Endothelial cell of umbilical vein (primary cell): ENCODE data around the gene HEXA. TPM values are rescaled to one million over a fixed set of nuclear protein-coding genes. Genes with fewer than 3 reads are reported as not detected.

Experiments
- BruUV-seq: library from RNA; stranded (reverse); fragments of 400-500 nt; replicated peaks from 2 replicates; lab custom pipeline; 2021; lab: Mats Ljungman, UMichigan
- CTCF ChIA-PET: fragments of 300-600, 350-600 bp; sonication (Branson Sonifier 250); formaldehyde crosslinking; loops from one replicate; lab custom pipeline; 2021; ENCODE audit warnings: antibody characterized with exemption, inconsistent platforms; lab: Charles Lee
- POLR2A ChIA-PET: fragments of 300-600, 350-600 bp; sonication (Branson Sonifier 250); formaldehyde crosslinking; loops from one replicate; lab custom pipeline; 2021; ENCODE audit warnings: antibody characterized with exemption, inconsistent platforms; lab: Charles Lee
- DNase-seq: peaks from one replicate; pipeline ENCODE4 v3.0.0-alpha.2; 2011; ENCODE audit warnings: low read depth, low spot score
- FAIRE-seq: peaks from 2 replicates; lab custom pipeline; 2011; peaks lifted over from hg19 to GRCh38; lab: Jason Lieb, UNC
- H2AFZ ChIP-seq: 2 replicates; pipeline ENCODE4 v1.6.0; 2012; ENCODE audit warnings: low read depth, low read length, control low read depth, inconsistent platforms
- H3K27ac ChIP-seq: 2 replicates; pipeline ENCODE4 v1.5.1; 2011; ENCODE audit warnings: low read depth, mild to moderate bottlenecking, control low read depth, low read length, moderate library complexity; ENCODE audit not compliant: insufficient read depth
- H3K27me3 ChIP-seq, 2 experiments: 2 replicates each; pipeline versions ENCODE4 v1.6.0 to v1.6.1; 2011; ENCODE audit warnings: low read length in 2 of 2, mixed read lengths in 1 of 2; ENCODE audit not compliant: control insufficient read depth in 2 of 2, insufficient read depth in 2 of 2
- H3K36me3 ChIP-seq, 2 experiments: 2 replicates in 1 of 2; 3 replicates in 1 of 2; pipeline ENCODE4 v1.5.1; 2011; ENCODE audit warnings: low read length in 2 of 2, mild to moderate bottlenecking in 1 of 2, moderate library complexity in 1 of 2; ENCODE audit not compliant: control insufficient read depth in 2 of 2, insufficient read depth in 2 of 2; ENCODE audit errors: extremely low read depth in 1 of 2
- H3K4me1 ChIP-seq: 3 replicates; pipeline ENCODE4 v1.5.1; 2011; ENCODE audit warnings: mild to moderate bottlenecking, low read length; ENCODE audit not compliant: control insufficient read depth, insufficient read depth; ENCODE audit errors: extremely low read depth
- H3K4me2 ChIP-seq: 2 replicates; pipeline ENCODE4 v1.6.1; 2011; ENCODE audit warnings: low read length, control low read depth, mixed read lengths; ENCODE audit not compliant: insufficient read depth
- H3K4me3 ChIP-seq, 3 experiments: fragments of 200-600 bp in 1 of 3; sonication (generic), shearing (Covaris generic) in 1 of 3; replicated peaks in 1 of 3; 2 replicates each; pipeline ENCODE4 v1.5.1; 2011 to 2016; ENCODE audit warnings: control low read depth in 3 of 3, low read length in 3 of 3, mild to moderate bottlenecking in 2 of 3, inconsistent platforms in 1 of 3, low read depth in 1 of 3, moderate library complexity in 1 of 3; ENCODE audit not compliant: insufficient read depth in 1 of 3
- H3K79me2 ChIP-seq: 2 replicates; pipeline ENCODE4 v1.6.0; 2012; ENCODE audit warnings: low read length, inconsistent platforms; ENCODE audit not compliant: control insufficient read depth, insufficient read depth
- H3K9ac ChIP-seq: replicated peaks from 2 replicates; pipeline ENCODE3; 2011; ENCODE audit warnings: low read length, control low read depth; ENCODE audit not compliant: insufficient read depth; ENCODE audit errors: extremely low read depth
- H3K9me1 ChIP-seq: replicated peaks from 3 replicates; pipeline ENCODE4 v1.6.0; 2011; ENCODE audit warnings: mild to moderate bottlenecking, low read length; ENCODE audit not compliant: control insufficient read depth, insufficient read depth; ENCODE audit errors: extremely low read depth
- H3K9me3 ChIP-seq: replicated peaks from 2 replicates; pipeline ENCODE4 v1.5.1; 2012; ENCODE audit warnings: low read length, inconsistent platforms; ENCODE audit not compliant: control insufficient read depth, insufficient read depth
- H4K20me1 ChIP-seq: replicated peaks from 2 replicates; pipeline ENCODE3; 2011; ENCODE audit warnings: mild to moderate bottlenecking, low read length; ENCODE audit not compliant: control insufficient read depth, insufficient read depth; ENCODE audit errors: extremely low read depth
- EZH2 ChIP-seq: IDR thresholded peaks from 2 replicates; pipeline ENCODE4 v1.6.1; 2012; ENCODE audit warnings: borderline replicate concordance, low read depth, mild to moderate bottlenecking, moderate library complexity, low read length, inconsistent platforms; ENCODE audit not compliant: severe bottlenecking
- FOS ChIP-seq: IDR thresholded peaks from 2 replicates; pipeline ENCODE4 v1.6.1; 2011; ENCODE audit warnings: mild to moderate bottlenecking, low read length, moderate library complexity, borderline replicate concordance; ENCODE audit not compliant: insufficient read depth
- GATA2 ChIP-seq: IDR thresholded peaks from 2 replicates; pipeline ENCODE4 v1.7.0; 2011; ENCODE audit warnings: low read depth, mild to moderate bottlenecking, moderate library complexity, mixed read lengths, low read length; ENCODE audit not compliant: insufficient read length, insufficient read depth
- JUN ChIP-seq: IDR thresholded peaks from 2 replicates; pipeline ENCODE4 v1.6.1; 2011; ENCODE audit warnings: borderline replicate concordance, low read depth; ENCODE audit not compliant: insufficient read length, insufficient read depth
- MYC ChIP-seq: IDR thresholded peaks from one replicate; pipeline ENCODE4 v1.6.1; 2011; ENCODE audit warnings: mild to moderate bottlenecking, low read depth, low read length
- POLR2A ChIP-seq: IDR thresholded peaks from 2 replicates; pipeline ENCODE4 v1.6.1; 2012; ENCODE audit warnings: low read depth, mild to moderate bottlenecking, control low read depth, low read length
- POLR2AphosphoS5 ChIP-seq: IDR thresholded peaks from 2 replicates; pipeline ENCODE4 v1.6.1; 2012; ENCODE audit warnings: low read depth, mild to moderate bottlenecking, control low read depth, low read length, moderate library complexity; ENCODE audit not compliant: insufficient read depth
- dilution Hi-C: fragments of 300-500 bp; cut with MboI; formaldehyde crosslinking; loops from one replicate; pipeline ENCODE4 v1.15.0; 2019; ENCODE audit warnings: low sequenced_read_pairs; ENCODE audit not compliant: extremely low pct_ligation_motif_present
- intact Hi-C: fragments of 100-400 bp; cut with micrococcal nuclease; formaldehyde crosslinking; loops from one replicate; pipeline ENCODE4 v1.10.0; 2022
- polyA plus RNA-seq, 4 experiments: library from polyadenylated mRNA; depleted of rRNA in 3 of 4; stranded (reverse) in 3 of 4; unstranded in 1 of 4; fragments of >200 nt; gene quantifications; 2 replicates each; pipeline versions ENCODE4 v1.2.1 to v1.2.3, GENCODE V29; 2011 to 2012; ENCODE audit warnings: missing spikeins in 1 of 4
- total RNA-seq: library from RNA; stranded (reverse); gene quantifications from 2 replicates; pipeline ENCODE4 v1.2.3, GENCODE V29; 2021
- TF ChIP-seq, protein P1 (sequence below), 2 donors: IDR thresholded peaks; 1 replicate in 1 of 2; 2 replicates in 1 of 2; pipeline ENCODE4 v1.5.1; 2011; ENCODE audit warnings: low read length in 2 of 2, mild to moderate bottlenecking in 2 of 2, moderate library complexity in 2 of 2, control low read depth in 1 of 2, inconsistent platforms in 1 of 2, low read depth in 1 of 2; ENCODE audit not compliant: insufficient read depth in 1 of 2; ENCODE audit errors: extremely low read depth in 1 of 2
- TF ChIP-seq, protein P2 (sequence below): IDR thresholded peaks from 2 replicates; pipeline ENCODE4 v1.6.1; 2011; ENCODE audit not compliant: insufficient read depth, insufficient read length

Gene HEXA
- total and polyA plus RNA-seq, 2 donors (not counting 3 experiments of a cell fraction or from before 2014, with no cell fraction given) = 108 to 212 TPM

DNA sequence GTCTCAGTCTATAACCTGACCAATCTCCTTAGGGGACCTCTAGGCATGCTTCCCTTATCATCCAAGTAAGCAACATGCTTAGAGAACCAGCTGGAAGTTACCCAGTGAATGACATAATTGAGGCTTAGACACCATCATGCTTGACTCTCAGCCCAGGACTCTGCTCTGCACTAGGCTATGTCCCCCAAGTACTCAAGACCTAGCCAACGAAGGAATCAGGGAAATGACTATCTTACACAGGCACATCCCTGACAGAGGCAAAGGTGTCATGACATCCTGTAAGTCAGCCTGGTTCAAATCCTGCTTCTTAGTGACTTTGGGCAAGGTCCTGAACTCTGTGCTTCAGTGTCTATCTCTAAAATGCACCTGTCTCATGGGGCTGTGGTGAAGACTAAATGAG, 31.2 kb downstream of the HEXA start:
- no peaks in the 10 kb centered on the region for H4K20me1 ChIP-seq
- TF ChIP-seq, protein P1, sequence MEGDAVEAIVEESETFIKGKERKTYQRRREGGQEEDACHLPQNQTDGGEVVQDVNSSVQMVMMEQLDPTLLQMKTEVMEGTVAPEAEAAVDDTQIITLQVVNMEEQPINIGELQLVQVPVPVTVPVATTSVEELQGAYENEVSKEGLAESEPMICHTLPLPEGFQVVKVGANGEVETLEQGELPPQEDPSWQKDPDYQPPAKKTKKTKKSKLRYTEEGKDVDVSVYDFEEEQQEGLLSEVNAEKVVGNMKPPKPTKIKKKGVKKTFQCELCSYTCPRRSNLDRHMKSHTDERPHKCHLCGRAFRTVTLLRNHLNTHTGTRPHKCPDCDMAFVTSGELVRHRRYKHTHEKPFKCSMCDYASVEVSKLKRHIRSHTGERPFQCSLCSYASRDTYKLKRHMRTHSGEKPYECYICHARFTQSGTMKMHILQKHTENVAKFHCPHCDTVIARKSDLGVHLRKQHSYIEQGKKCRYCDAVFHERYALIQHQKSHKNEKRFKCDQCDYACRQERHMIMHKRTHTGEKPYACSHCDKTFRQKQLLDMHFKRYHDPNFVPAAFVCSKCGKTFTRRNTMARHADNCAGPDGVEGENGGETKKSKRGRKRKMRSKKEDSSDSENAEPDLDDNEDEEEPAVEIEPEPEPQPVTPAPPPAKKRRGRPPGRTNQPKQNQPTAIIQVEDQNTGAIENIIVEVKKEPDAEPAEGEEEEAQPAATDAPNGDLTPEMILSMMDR (IDR thresholded peaks at IDR 0.05; ENCODE audit: extremely low read depth in 1 of 2, insufficient read depth in 1 of 2, low read depth in 1 of 2, low read length in 2 of 2) = no peak
- TF ChIP-seq JUN (no peak), MYC (no peak), POLR2A (no peak), POLR2AphosphoS5 (no peak), FOS (no peak), GATA2 (no peak), EZH2 (no peak)
- TF ChIP-seq, protein P2, sequence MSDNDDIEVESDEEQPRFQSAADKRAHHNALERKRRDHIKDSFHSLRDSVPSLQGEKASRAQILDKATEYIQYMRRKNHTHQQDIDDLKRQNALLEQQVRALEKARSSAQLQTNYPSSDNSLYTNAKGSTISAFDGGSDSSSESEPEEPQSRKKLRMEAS = no peak
- BruUV-seq = no TSS peak
- ChIA-PET CTCF (no interaction called here), POLR2A (no interaction called here)
- no peaks in the 10 kb centered on the region for H3K27me3 ChIP-seq
- H3K9me1 ChIP-seq = no peaks in the 10 kb centered on the region
- no peak overlapping the region for H3K27ac ChIP-seq
- no peaks in the 10 kb centered on the region for H3K79me2 ChIP-seq
- dilution Hi-C loops (no loop called here), intact Hi-C loops (no loop called here)
- peaks cover 7% of the 10 kb centered on the region for H3K4me1 ChIP-seq
- DNase-seq = no peak
- no peaks in the 10 kb centered on the region for H3K9me3 ChIP-seq
- H3K9ac ChIP-seq = no peak overlapping the region
- no peak for FAIRE-seq
- H3K36me3 ChIP-seq = peaks cover 5 to 27% of the 10 kb centered on the region in 2 experiments
- no peak overlapping the region for H3K4me3 ChIP-seq
- no peak overlapping the region for H2AFZ ChIP-seq
- H3K4me2 ChIP-seq = no peak overlapping the region
